Measurements from ENCODE around the gene LRCH4. TPM values are rescaled to one million over a fixed set of nuclear protein-coding genes. Genes with fewer than 3 reads are reported as not detected.

LRCH4 gene
- total RNA-seq, 4 donors from 2014 or later = 16.1 to 53.2 (median 50.0) TPM

GRCh38 chr7:100547872-100548271 is 38.1 kb downstream of the LRCH4 start:
- ATAC-seq = no peak
- no peak for TF ChIP-seq POLR2AphosphoS5 (IDR thresholded peaks at IDR 0.05)
- peak in 2 of 4 experiments; percentile 29 to 35 for TF ChIP-seq CTCF (IDR thresholded peaks at IDR 0.05)
- no peaks in the 10 kb centered on the region for H3K27me3 ChIP-seq
- H3K4me1 ChIP-seq = peaks cover 46 to 70% (median 49%) of the 10 kb centered on the region in 3 donors
- 22 to 30% methylated on average over 2 of the region's 2 CpGs for whole genome bisulfite sequencing, 2 donors (ENCODE audit: low coverage in 1 of 2)
- peak overlapping the region; percentile 90 to 98 (median 96) for H3K27ac ChIP-seq
- peaks cover 3 to 39% of the 10 kb centered on the region in 2 donors for H3K36me3 ChIP-seq
- H3K9me3 ChIP-seq = no peaks in the 10 kb centered on the region
- H3K4me3 ChIP-seq = no peak overlapping the region

DNA sequence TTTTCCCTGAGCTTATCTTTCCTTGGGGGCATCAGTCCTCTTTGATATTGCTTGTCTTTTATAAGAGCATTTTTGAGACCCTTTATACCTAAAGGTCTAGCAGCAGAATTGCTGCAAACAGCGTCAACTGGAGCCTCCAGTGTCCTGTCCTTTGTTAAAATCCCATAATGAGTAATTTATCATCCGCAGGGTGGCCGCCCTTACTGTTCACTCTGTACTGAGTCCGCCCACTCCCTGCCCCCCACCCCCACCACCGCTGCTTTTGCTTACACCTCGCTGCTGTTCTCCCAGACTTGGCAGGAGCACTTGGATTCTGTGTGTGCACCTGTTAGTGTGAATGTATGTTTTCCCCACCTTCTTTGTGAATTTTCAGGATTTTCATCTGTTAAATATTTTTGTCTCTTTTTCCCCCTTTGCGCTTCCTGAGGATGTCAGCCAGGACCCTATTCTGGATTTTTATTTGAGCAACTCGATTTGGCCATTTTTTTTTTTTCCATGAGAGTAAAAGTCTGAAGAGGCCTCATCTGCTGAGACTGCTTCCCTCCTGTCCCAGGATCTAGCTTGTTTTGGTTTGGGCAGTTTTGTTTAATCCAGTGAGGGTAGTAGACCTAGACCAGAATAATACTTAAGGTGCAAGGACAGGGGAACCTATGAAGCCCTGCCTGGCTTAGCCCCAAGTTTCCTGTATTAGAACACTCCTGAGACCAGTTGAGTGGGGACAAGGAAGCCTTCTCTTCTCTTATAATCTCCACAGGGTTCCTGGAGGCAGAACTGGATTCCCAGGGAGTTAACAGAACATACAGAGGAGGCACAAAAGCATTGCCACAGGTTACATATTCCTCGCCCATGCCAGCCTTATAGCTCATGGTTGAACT is 38.8 kb downstream of the LRCH4 start:
- Histone ChIP-seq H3K4me1 (peaks cover 46 to 77% (median 49%) of the 10 kb centered on the region in 3 donors), H3K27ac (peak overlapping the region; percentile 90 to 98 (median 96)), H3K4me3 (no peak overlapping the region), H3K27me3 (no peaks in the 10 kb centered on the region), H3K9me3 (no peaks in the 10 kb centered on the region), H3K36me3 (peaks cover 0 to 32% of the 10 kb centered on the region in 2 donors)
- no peak for ATAC-seq
- 37 to 65% methylated on average over 3 to 8 of the region's 9 CpGs for WGBS, 2 donors (ENCODE audit: low coverage in 1 of 2)
- TF ChIP-seq POLR2AphosphoS5 (IDR thresholded peaks at IDR 0.05) = no peak
- no peak for TF ChIP-seq POLR2A (IDR thresholded peaks at IDR 0.05)
- TF ChIP-seq EP300 (IDR thresholded peaks at IDR 0.05) = no peak
- no peak for TF ChIP-seq CTCF (IDR thresholded peaks at IDR 0.05)

- H3K9me3 ChIP-seq = no peaks in the 10 kb centered on the region
- peaks cover 46 to 85% (median 49%) of the 10 kb centered on the region in 3 donors for H3K4me1 ChIP-seq
- ATAC-seq = peak; percentile 4
- no peaks in the 10 kb centered on the region for H3K27me3 ChIP-seq
- TF ChIP-seq CTCF (IDR thresholded peaks at IDR 0.05) (no peak), POLR2AphosphoS5 (IDR thresholded peaks at IDR 0.05) (no peak), POLR2A (IDR thresholded peaks at IDR 0.05) (no peak), EP300 (IDR thresholded peaks at IDR 0.05) (no peak)
- no peak overlapping the region for H3K4me3 ChIP-seq
- 22 to 33% methylated on average over 9 to 10 of the region's 10 CpGs for WGBS, 2 donors (ENCODE audit: low coverage in 1 of 2)
- peaks cover 0 to 24% of the 10 kb centered on the region in 2 donors for H3K36me3 ChIP-seq
- H3K27ac ChIP-seq = peak overlapping the region; percentile 90 to 98 (median 96)
These were observed 39.6 kb downstream of the LRCH4 start for GRCh38 chr7:100546129-100546925.

- 14 to 25% methylated on average over 1 to 2 of the region's 3 CpGs for WGBS, 2 donors (ENCODE audit: low coverage in 1 of 2)
- Histone ChIP-seq H3K4me1 (peaks cover 46 to 92% (median 49%) of the 10 kb centered on the region in 3 donors), H3K9me3 (no peaks in the 10 kb centered on the region), H3K4me3 (no peak overlapping the region), H3K36me3 (peaks cover 0 to 17% of the 10 kb centered on the region in 2 donors), H3K27ac (peak overlapping the region; percentile 90 to 98 (median 96)), H3K27me3 (no peaks in the 10 kb centered on the region)
- TF ChIP-seq POLR2AphosphoS5 (IDR thresholded peaks at IDR 0.05) = peak; percentile 84
- peak in 3 of 4 experiments; percentile 22 to 37 (median 26) for TF ChIP-seq CTCF (IDR thresholded peaks at IDR 0.05)
- TF ChIP-seq EP300 (IDR thresholded peaks at IDR 0.05) = no peak
- peak; percentile 90 for ATAC-seq
These were observed 40.4 kb downstream of the LRCH4 start for GRCh38 chr7:100545360-100546128.
